HFFc6 (cell line): ENCODE data around the gene CENPL. TPM values are rescaled to one million over a fixed set of nuclear protein-coding genes. Genes with fewer than 3 reads are reported as not detected.

ENCODE experiments used
- DNase-seq: peaks from one replicate; pipeline ENCODE4 v3.0.0-alpha.2; 2018
- H3K27ac Mint-ChIP-seq: 2 replicates; pipeline ENCODE4 v1.8.0; 2020; ENCODE audit warnings: mild to moderate bottlenecking, mixed read lengths
- H3K27me3 Mint-ChIP-seq: 2 replicates; pipeline ENCODE4 v1.8.0; 2021; ENCODE audit warnings: mild to moderate bottlenecking, moderate library complexity, mixed read lengths; ENCODE audit not compliant: insufficient read depth
- H3K36me3 Mint-ChIP-seq: 2 replicates; pipeline ENCODE4 v1.8.0; 2021; ENCODE audit warnings: low read depth, mixed read lengths
- H3K4me1 Mint-ChIP-seq: 2 replicates; pipeline ENCODE4 v1.8.0; 2020; ENCODE audit warnings: low read depth, mixed read lengths
- H3K4me3 Mint-ChIP-seq: 2 replicates; pipeline ENCODE4 v1.8.0; 2020; ENCODE audit warnings: mild to moderate bottlenecking, moderate library complexity, mixed read lengths
- H3K9me3 Mint-ChIP-seq: 2 replicates; pipeline ENCODE4 v1.8.0; 2020; ENCODE audit warnings: mild to moderate bottlenecking, mixed read lengths
- total RNA-seq, 6 experiments: library from RNA; stranded (reverse); fragmentation: NEBNext Ultra II Directional; extraction: Animal tissue kit (Norgen Biotek cat#: 25700); gene quantifications; 2 replicates in 1 of 6; 3 replicates in 5 of 6; pipeline ENCODE4 v1.2.3, GENCODE V29; 2021
- TF ChIP-seq, protein P1 (sequence below): fragments of 200-600 bp; sonication (generic); IDR thresholded peaks from 2 replicates; pipeline ENCODE4 v1.5.0; 2021; ENCODE audit warnings: antibody characterized with exemption, mild to moderate bottlenecking

The CENPL gene
- total RNA-seq, 6 experiments from 2014 or later, result 13.3 to 18.9 (median 15.9) TPM

DNA sequence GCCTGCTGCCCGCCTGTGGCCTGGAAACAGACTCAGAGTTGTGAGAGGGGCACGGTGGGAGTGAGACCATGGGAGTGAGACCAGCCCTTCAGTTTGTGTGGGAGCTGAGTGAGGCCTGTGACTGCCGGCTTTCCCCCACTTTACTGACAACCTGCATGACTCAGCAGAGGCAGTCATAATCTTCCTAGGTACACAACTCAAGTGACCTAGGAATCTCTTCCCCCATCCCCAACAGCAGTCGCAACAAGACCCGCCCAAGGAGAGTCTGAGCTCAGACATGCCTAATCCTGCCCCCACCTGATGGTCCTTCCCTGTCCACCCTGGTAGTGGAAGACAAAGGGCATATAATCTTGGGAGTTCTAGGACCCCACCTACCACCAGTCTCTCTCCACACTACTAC, 65.7 kb downstream of the CENPL start:
- H3K36me3 Mint-ChIP-seq, result peaks cover 81% of the 10 kb centered on the region
- peaks cover 6% of the 10 kb centered on the region; the same call in 1 of the 2 replicates for H3K27me3 Mint-ChIP-seq
- no peak overlapping the region for H3K27ac Mint-ChIP-seq
- H3K9me3 Mint-ChIP-seq, result peaks cover 25% of the 10 kb centered on the region
- H3K4me1 Mint-ChIP-seq, result no peaks in the 10 kb centered on the region
- DNase-seq, result no peak
- TF ChIP-seq, protein P1, sequence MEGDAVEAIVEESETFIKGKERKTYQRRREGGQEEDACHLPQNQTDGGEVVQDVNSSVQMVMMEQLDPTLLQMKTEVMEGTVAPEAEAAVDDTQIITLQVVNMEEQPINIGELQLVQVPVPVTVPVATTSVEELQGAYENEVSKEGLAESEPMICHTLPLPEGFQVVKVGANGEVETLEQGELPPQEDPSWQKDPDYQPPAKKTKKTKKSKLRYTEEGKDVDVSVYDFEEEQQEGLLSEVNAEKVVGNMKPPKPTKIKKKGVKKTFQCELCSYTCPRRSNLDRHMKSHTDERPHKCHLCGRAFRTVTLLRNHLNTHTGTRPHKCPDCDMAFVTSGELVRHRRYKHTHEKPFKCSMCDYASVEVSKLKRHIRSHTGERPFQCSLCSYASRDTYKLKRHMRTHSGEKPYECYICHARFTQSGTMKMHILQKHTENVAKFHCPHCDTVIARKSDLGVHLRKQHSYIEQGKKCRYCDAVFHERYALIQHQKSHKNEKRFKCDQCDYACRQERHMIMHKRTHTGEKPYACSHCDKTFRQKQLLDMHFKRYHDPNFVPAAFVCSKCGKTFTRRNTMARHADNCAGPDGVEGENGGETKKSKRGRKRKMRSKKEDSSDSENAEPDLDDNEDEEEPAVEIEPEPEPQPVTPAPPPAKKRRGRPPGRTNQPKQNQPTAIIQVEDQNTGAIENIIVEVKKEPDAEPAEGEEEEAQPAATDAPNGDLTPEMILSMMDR, result no peak
- no peak overlapping the region for H3K4me3 Mint-ChIP-seq

DNA sequence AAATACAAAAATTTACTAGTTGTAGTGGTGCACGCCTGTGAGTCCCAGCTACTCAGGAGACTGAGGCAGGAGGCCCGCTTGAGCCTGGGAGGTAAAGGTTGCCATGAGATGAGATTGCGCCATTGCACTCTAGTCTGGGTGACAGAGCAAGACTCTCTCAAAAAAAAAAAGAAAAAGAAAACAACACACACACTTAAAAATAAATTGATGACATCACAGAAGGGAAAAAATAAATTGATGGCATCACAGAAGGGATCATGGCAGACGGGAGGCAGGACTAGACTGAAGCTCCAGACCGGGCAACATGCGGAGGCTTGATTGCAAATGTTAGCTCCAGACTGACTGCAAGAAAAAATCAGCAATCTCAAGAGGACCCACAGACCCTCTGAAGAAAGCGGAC, 66.6 kb downstream of the CENPL start:
- TF ChIP-seq, protein P1, result no peak
- Mint-ChIP-seq H3K4me1 (no peaks in the 10 kb centered on the region), H3K36me3 (peaks cover 77% of the 10 kb centered on the region), H3K4me3 (no peak overlapping the region), H3K27ac (no peak overlapping the region), H3K9me3 (peaks cover 16% of the 10 kb centered on the region), H3K27me3 (peaks cover 6% of the 10 kb centered on the region; the same call in 1 of the 2 replicates)
- DNase-seq, result no peak

DNA sequence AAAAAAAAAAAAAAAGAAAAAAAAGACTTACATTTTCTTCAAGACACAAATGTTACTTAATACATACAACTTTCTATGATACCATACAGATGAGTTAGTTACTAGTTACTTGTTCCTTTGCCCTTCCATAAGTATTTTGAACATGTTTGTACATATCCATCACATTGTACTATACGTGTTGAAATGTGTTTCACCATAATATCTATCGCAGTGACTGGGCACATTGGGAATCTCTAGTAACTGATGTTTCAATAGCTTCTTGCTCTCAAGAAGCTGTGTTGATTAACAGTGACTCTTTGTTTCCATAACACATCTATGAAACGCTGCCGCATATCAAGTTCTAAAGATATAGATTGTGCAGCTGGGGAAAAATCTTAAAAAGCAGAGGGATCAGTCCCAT, 67.0 kb downstream of the CENPL start:
- no peaks in the 10 kb centered on the region for H3K4me1 Mint-ChIP-seq
- peaks cover 74% of the 10 kb centered on the region for H3K36me3 Mint-ChIP-seq
- peaks cover 3% of the 10 kb centered on the region; the same call in 1 of the 2 replicates for H3K27me3 Mint-ChIP-seq
- H3K4me3 Mint-ChIP-seq, result no peak overlapping the region
- H3K27ac Mint-ChIP-seq, result no peak overlapping the region
- no peak for DNase-seq
- peaks cover 12% of the 10 kb centered on the region for H3K9me3 Mint-ChIP-seq
- TF ChIP-seq, protein P1, result no peak

DNA sequence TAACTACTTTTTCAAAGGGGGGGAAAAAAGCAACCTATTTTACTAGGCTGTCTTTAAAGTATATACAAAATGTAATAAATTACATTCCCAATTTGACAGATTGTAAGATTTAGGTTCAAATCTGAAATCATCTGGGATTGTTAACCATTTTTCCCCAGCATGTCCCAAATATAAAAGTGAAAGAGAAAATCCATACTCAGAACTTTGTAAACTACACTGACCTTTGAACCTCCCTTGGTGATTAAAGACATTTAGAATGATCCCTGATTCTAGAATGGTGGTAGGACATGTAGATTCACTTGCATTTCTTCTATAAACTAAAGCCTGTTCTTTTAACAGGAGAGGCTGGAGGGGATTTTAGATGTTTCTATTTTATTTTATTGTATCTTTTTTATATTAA, 70.9 kb downstream of the CENPL start:
- DNase-seq, result no peak
- H3K4me3 Mint-ChIP-seq, result no peak overlapping the region
- H3K36me3 Mint-ChIP-seq, result peaks cover 45% of the 10 kb centered on the region
- no peak overlapping the region for H3K27ac Mint-ChIP-seq
- H3K27me3 Mint-ChIP-seq, result no peaks in the 10 kb centered on the region
- no peaks in the 10 kb centered on the region for H3K9me3 Mint-ChIP-seq
- H3K4me1 Mint-ChIP-seq, result peaks cover 8% of the 10 kb centered on the region
- TF ChIP-seq, protein P1, result no peak

Other genes with a start within 250 kb of the CENPL start
- gene SLC9C2, start 221.8 kb downstream of the CENPL start, total RNA-seq, result not detected
- gene TEX50, start 189.5 kb downstream of the CENPL start, total RNA-seq, result not detected
- gene ANKRD45, start 155.0 kb downstream of the CENPL start, total RNA-seq, result under 1 TPM in 3 of 6 experiments, not detected in 3; 0.11 to 0.31 (median 0.17) TPM
- 10 to 100 TPM; 25.8 to 30.0 (median 27.9) TPM for gene KLHL20, start 109.9 kb downstream of the CENPL start, total RNA-seq
- 10 to 100 TPM; 20.5 to 28.9 (median 26.1) TPM for gene DARS2, start 210 bp downstream of the CENPL start, total RNA-seq
- 100 to 1,000 TPM; 320 to 538 (median 366) TPM for gene GAS5, start 43.1 kb upstream of the CENPL start, total RNA-seq
- gene ZBTB37, start 43.5 kb upstream of the CENPL start, total RNA-seq, result 1 to 10 TPM; 4.9 to 6.6 (median 6.0) TPM
- under 1 TPM in 5 of 6 experiments, not detected in 1; 0.12 to 0.39 (median 0.29) TPM for gene SERPINC1, start 92.4 kb upstream of the CENPL start, total RNA-seq
- 10 to 100 TPM; 21.9 to 28.2 (median 23.3) TPM for gene RC3H1, start 197.5 kb upstream of the CENPL start, total RNA-seq